Stomach smooth muscle (tissue), 2 donors: ENCODE results near the gene LGR4.

Source experiments
- H3K27ac ChIP-seq: one replicate; pipeline ENCODE4 v1.7.0; 2013; ENCODE audit warnings: mild to moderate bottlenecking, low read length, inconsistent platforms
- H3K27me3 ChIP-seq, 2 donors: one replicate each; pipeline ENCODE4 v1.7.0; 2013; ENCODE audit warnings: low read length in 2 of 2; ENCODE audit not compliant: insufficient read depth in 2 of 2, control insufficient read depth in 1 of 2
- H3K36me3 ChIP-seq, 2 donors: one replicate each; pipeline ENCODE4 v1.7.0; 2013; ENCODE audit warnings: low read length in 2 of 2; ENCODE audit not compliant: control insufficient read depth in 2 of 2, insufficient read depth in 2 of 2
- H3K4me1 ChIP-seq: one replicate; pipeline ENCODE4 v1.7.0; 2013; ENCODE audit warnings: low read length; ENCODE audit not compliant: control insufficient read depth, insufficient read depth
- H3K4me3 ChIP-seq, 2 donors: one replicate each; pipeline ENCODE4 v1.7.0; 2013; ENCODE audit warnings: low read length in 2 of 2
- H3K9ac ChIP-seq, 2 donors: one replicate each; pipeline ENCODE4 v1.7.0; 2013; ENCODE audit warnings: low read length in 2 of 2, mild to moderate bottlenecking in 1 of 2
- H3K9me3 ChIP-seq, 2 donors: one replicate each; pipeline ENCODE4 v1.7.0; 2013; ENCODE audit warnings: low read length in 2 of 2; ENCODE audit not compliant: control insufficient read depth in 2 of 2
- donor health status: healthy.
- donor health status: Pancreatic carcinoma.

LGR4 gene

DNA sequence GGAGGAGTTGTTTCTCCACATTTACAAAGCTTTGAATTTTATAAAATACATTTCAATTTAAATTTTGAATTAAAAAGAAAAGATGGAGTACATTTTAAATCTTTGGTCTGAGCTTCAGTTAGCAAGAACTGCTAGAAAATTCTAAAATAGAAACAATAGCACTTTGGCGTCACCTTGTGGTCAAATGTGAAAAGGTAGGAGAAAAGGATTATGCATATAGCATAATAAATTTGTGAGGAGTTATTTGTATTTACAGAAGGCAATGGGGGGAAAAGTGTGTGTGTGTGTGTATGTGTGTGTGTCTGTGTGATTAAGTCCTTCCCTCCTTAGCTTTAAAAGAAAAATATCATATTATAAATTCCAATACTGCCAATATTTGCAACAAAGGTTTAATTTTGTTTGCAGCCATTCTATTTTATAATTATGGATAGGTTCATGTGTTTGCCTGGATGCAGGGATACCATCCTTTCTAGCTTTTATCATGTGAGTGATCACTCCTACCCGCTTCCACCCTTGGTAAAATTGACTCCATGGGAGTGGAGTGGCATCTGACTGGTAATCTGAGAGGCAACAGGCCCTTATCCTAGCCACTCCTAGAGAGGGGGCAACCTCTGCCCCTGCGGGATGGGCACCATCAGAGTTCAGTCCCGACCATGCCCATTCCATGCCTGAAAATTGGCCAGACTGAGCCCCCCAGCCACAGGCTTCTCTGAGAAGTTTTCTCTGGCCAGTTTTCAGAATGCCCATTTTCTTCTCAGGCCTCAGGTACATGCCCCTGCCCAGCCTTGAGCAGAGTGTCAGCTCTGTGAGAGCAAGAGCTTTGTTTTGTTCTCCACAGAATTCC, 13.6 kb upstream of the LGR4 start:
- Histone ChIP-seq H3K4me3 (no peak overlapping the region), H3K4me1 (no peaks in the 10 kb centered on the region), H3K9ac (no peak overlapping the region), H3K27me3 (no peaks in the 10 kb centered on the region), H3K9me3 (no peaks in the 10 kb centered on the region), H3K27ac (no peak overlapping the region), H3K36me3 (peaks cover 3 to 5% of the 10 kb centered on the region in 2 donors)

DNA sequence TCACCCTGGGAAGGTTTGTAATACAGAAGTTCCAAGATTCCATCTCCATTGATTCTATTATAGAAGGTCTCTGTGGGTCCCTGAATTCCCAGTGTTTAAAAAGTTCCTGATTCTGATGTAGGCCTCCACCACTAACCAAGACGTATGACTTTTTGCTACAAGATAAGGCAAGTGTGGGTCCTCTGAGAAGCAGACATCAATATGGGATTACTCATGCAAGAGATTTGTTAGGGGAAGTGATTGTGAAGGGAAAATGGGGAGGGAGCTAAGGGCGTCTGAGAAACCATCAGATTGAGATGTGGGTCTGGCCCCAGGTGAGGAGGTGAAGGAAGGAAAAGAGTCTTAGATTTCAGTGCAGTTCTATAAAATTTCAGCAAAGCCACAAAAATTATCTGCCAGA, 10.2 kb upstream of the LGR4 start:
- H3K4me3 ChIP-seq = no peak overlapping the region
- H3K27me3 ChIP-seq = no peaks in the 10 kb centered on the region
- no peaks in the 10 kb centered on the region for H3K36me3 ChIP-seq
- H3K4me1 ChIP-seq = no peaks in the 10 kb centered on the region
- no peak overlapping the region for H3K9ac ChIP-seq
- no peak overlapping the region for H3K27ac ChIP-seq
- H3K9me3 ChIP-seq = no peaks in the 10 kb centered on the region

DNA sequence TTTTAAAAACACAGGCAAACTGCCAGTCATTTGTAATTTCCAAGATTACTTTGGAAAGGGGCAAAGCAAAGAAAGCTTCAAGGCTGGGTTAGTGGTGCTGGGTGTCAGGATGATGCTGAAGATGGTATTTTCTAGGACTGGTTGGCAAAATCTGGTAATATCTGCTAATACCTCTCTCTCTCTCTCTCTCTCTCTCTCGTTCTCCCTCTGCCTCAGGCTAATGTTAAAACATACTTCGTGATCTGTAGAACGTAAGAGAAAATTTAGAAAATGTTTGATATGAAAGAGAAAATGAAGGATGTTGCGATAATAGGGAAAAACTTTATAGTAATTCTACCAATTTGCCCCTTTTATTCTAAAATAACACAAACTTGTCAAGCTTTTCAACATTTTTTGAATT, 9.4 kb upstream of the LGR4 start:
- H3K9me3 ChIP-seq = no peaks in the 10 kb centered on the region
- H3K27ac ChIP-seq = no peak overlapping the region
- H3K27me3 ChIP-seq = no peaks in the 10 kb centered on the region
- no peak overlapping the region for H3K4me3 ChIP-seq
- H3K36me3 ChIP-seq = no peaks in the 10 kb centered on the region
- H3K4me1 ChIP-seq = no peaks in the 10 kb centered on the region
- no peak overlapping the region for H3K9ac ChIP-seq

- H3K4me3 ChIP-seq = no peak overlapping the region
Measured at GRCh38 chr11:27477831-27478230, 5.2 kb upstream of the LGR4 start.

DNA sequence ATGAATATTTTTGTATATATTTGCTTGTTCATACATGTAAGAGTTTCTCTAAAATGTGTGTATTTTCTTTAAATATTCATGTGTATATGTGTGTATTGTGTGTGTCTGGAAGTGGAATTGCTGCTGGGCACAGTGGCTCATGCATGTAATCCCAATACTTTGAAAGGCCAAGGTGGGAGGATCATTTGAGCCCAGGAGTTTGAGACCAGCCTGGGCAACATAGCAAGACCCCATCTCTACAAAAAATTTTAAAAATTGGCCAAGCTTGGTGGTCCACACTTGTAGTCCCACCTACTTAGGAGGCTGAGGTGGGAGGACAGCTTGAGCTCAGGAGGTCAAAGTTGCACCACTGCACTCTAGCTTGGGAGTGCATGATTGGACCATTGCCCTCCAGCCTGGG, 4.7 kb upstream of the LGR4 start:
- Histone ChIP-seq H3K4me3 (no peak overlapping the region), H3K27ac (no peak overlapping the region), H3K4me1 (no peaks in the 10 kb centered on the region), H3K36me3 (no peaks in the 10 kb centered on the region), H3K9ac (no peak overlapping the region), H3K27me3 (no peaks in the 10 kb centered on the region), H3K9me3 (no peaks in the 10 kb centered on the region)

More at GRCh38 chr11:27477831-27478230, 5.2 kb upstream of the LGR4 start:
- Histone ChIP-seq H3K27ac (no peak overlapping the region), H3K4me1 (no peaks in the 10 kb centered on the region), H3K36me3 (no peaks in the 10 kb centered on the region), H3K27me3 (no peaks in the 10 kb centered on the region), H3K9me3 (no peaks in the 10 kb centered on the region), H3K9ac (no peak overlapping the region)

- Histone ChIP-seq H3K36me3 (no peaks in the 10 kb centered on the region), H3K27me3 (no peaks in the 10 kb centered on the region), H3K4me3 (no peak overlapping the region), H3K9me3 (no peaks in the 10 kb centered on the region), H3K9ac (no peak overlapping the region), H3K4me1 (peaks cover 5% of the 10 kb centered on the region), H3K27ac (no peak overlapping the region)
Measured at GRCh38 chr11:27475622-27476021, 3.0 kb upstream of the LGR4 start.

- no peaks in the 10 kb centered on the region for H3K9me3 ChIP-seq
Measured at GRCh38 chr11:27473017-27473406, 422 bp upstream of the LGR4 start.

GRCh38 chr11:27471589-27472397, 797 bp downstream of the LGR4 start:
- H3K27ac ChIP-seq = peak overlapping the region; percentile 81
- H3K36me3 ChIP-seq = no peaks in the 10 kb centered on the region
- H3K9ac ChIP-seq = peak overlapping the region; percentile 75 to 76
- peak overlapping the region; percentile 91 to 97 for H3K4me3 ChIP-seq
- H3K4me1 ChIP-seq = peaks cover 5% of the 10 kb centered on the region
- no peaks in the 10 kb centered on the region for H3K9me3 ChIP-seq
- no peaks in the 10 kb centered on the region for H3K27me3 ChIP-seq

More at GRCh38 chr11:27473017-27473406, 422 bp upstream of the LGR4 start:
- peaks cover 5% of the 10 kb centered on the region for H3K4me1 ChIP-seq
- H3K9ac ChIP-seq = peak overlapping the region; percentile 6 to 7
- no peaks in the 10 kb centered on the region for H3K27me3 ChIP-seq
- H3K27ac ChIP-seq = peak overlapping the region; percentile 81
- no peaks in the 10 kb centered on the region for H3K36me3 ChIP-seq
- H3K4me3 ChIP-seq = peak overlapping the region; percentile 69 to 91

GRCh38 chr11:27470826-27471588, 1.6 kb downstream of the LGR4 start:
- H3K9me3 ChIP-seq = no peaks in the 10 kb centered on the region
- peaks cover 5% of the 10 kb centered on the region for H3K4me1 ChIP-seq
- peak overlapping the region; percentile 24 for H3K27ac ChIP-seq
- H3K27me3 ChIP-seq = no peaks in the 10 kb centered on the region
- H3K36me3 ChIP-seq = no peaks in the 10 kb centered on the region
- peak overlapping the region; percentile 91 to 97 for H3K4me3 ChIP-seq
- peak overlapping the region; percentile 75 to 76 for H3K9ac ChIP-seq

GRCh38 chr11:27470166-27470565, 2.4 kb downstream of the LGR4 start:
- Histone ChIP-seq H3K4me3 (peak overlapping the region; percentile 91 to 97), H3K9ac (peak overlapping the region; percentile 47 to 75), H3K36me3 (no peaks in the 10 kb centered on the region), H3K27ac (no peak overlapping the region), H3K27me3 (no peaks in the 10 kb centered on the region), H3K9me3 (no peaks in the 10 kb centered on the region), H3K4me1 (peaks cover 5% of the 10 kb centered on the region)
